Activated CD4-positive, alpha-beta T cell treated with anti-CD3 and anti-CD28 coated beads, Interleukin-2, Interleukin-4, amounts not matched to agents 100 ng/mL and 50 ng/mL, durations not matched to agents 16 hours and 8 hours (primary cell): ENCODE measurements around the gene GAS2L1.

Experiments used
- DNase-seq: peaks from one replicate; pipeline ENCODE4 v3.0.0-alpha.2; 2020; ENCODE audit warnings: low spot score

The GAS2L1 gene

GRCh38 chr22:29306175-29306834, at the start of gene GAS2L1:
Gene GAS2L1, plus strand, starts transcription at chr22:29306650. Its CDS starts 1,456 bp downstream, at chr22:29308106.
- DNase-seq: peak; percentile 38

GRCh38 chr22:29257751-29258181, 48.7 kb upstream of the GAS2L1 start:
- DNase-seq: no peak

- no peak for DNase-seq
Measured at GRCh38 chr22:29258407-29259252, 47.8 kb upstream of the GAS2L1 start.

- no peak for DNase-seq
Measured at GRCh38 chr22:29259253-29259899, 47.1 kb upstream of the GAS2L1 start.

- DNase-seq: no peak
Measured at GRCh38 chr22:29260031-29260560, 46.4 kb upstream of the GAS2L1 start.

GRCh38 chr22:29260601-29261315, 45.7 kb upstream of the GAS2L1 start:
- no peak for DNase-seq

GRCh38 chr22:29263791-29264276, 42.6 kb upstream of the GAS2L1 start:
- no peak for DNase-seq

- no peak for DNase-seq
Measured at GRCh38 chr22:29265305-29265704, 41.1 kb upstream of the GAS2L1 start.

- no peak for DNase-seq
Measured at GRCh38 chr22:29265929-29266328, 40.5 kb upstream of the GAS2L1 start.

- DNase-seq: no peak
Measured at GRCh38 chr22:29266564-29267461, 39.6 kb upstream of the GAS2L1 start.

- no peak for DNase-seq
Measured at GRCh38 chr22:29267462-29267857, 39.0 kb upstream of the GAS2L1 start.

- DNase-seq: peak; percentile 96
Measured at GRCh38 chr22:29267858-29268510, 38.5 kb upstream of the GAS2L1 start, which contains the start of the genes EWSR1 and RHBDD3. Gene EWSR1, plus strand, starts transcription at chr22:29268268. Its CDS starts 69 bp downstream, at chr22:29268337. Gene RHBDD3, minus strand, starts transcription at chr22:29267981. Its CDS starts 2,355 bp downstream, at chr22:29265626.

GRCh38 chr22:29268511-29269229, 37.8 kb upstream of the GAS2L1 start:
- peak; percentile 24 for DNase-seq

- no peak for DNase-seq
Measured at GRCh38 chr22:29269230-29269604, 37.2 kb upstream of the GAS2L1 start.

- peak; percentile 22 for DNase-seq
Measured at GRCh38 chr22:29269731-29270474, 36.5 kb upstream of the GAS2L1 start.

GRCh38 chr22:29270475-29271271, 35.8 kb upstream of the GAS2L1 start:
- no peak for DNase-seq

GRCh38 chr22:29272624-29273023, 33.8 kb upstream of the GAS2L1 start:
- no peak for DNase-seq

- no peak for DNase-seq
Measured at GRCh38 chr22:29275167-29275566, 31.3 kb upstream of the GAS2L1 start.
